HG02852 (cell line): Measurements from ENCODE around the gene KYNU.
A peak's percentile ranks its signal among the peaks of the same experiment; 100 is the strongest.
"Not testable (repeated sequence)": the region's sequence is repeated elsewhere in the genome, so short reads cannot be mapped to it uniquely, and the experiment has no call there.

ENCODE experiments used
- ATAC-seq: cut with Tn5 transposase; IDR thresholded peaks from one replicate; pipeline ENCODE4 v1.9.1; 2021; ENCODE audit warnings: mild to moderate bottlenecking, moderate library complexity; ENCODE audit not compliant: unreplicated experiment

The KYNU gene

DNA sequence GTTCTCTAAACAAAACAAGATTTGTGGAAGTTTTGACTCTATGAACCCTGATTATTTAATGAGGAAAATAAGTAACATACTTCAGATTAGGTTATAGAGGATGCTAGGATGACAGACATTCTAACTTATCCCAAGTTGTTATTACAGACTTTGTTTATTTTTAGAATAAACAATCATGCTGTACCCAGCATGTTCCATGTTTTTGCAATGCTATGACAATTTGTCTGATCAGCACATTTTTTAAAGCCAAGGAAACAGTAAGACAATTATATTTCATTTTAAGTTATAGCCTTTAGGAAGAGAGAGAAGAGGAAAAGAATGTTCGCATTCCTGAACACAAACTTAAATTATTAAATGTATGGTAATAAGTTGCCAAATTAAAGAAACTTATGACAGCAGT lies 119.8 kb downstream of the KYNU start:
- no peak for ATAC-seq

DNA sequence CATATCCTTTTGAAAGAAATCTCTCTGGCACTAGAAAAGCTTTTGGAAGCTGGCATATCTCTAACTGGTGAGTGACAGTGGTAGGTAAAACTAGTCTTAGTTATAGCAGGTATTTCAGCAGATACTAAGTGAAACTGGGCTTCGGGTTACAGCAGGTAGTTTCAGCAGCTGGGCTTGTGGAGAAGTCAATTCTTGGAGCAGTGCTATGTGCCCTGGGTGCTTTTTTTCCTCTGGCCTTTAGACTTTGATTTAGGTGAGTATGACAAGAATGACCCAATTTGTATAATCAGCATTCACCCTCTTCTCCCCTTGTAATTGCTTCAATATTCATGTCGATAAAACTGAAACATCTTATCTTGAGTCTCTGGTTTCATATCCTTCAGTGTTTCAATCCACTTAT lies 123.1 kb downstream of the KYNU start:
- no peak for ATAC-seq

DNA sequence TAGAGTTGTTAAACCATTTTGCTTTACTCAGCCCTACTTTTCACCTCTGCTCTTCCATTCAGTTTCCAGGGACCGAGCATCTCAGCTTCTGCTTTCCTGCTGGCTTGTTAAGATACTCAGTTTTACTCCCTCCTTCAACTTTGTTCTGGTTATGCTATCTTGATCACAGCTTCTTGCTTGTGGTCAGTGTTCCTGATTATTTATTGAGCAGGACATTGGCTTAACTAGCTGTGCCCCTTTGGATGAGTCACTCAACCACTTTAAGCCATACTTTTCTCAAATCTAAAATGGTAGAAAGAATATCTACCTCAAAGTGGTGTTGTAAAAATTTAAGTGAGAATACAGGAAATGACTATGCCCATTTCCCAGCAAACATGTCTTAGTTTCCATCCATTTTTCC lies 124.0 kb downstream of the KYNU start:
- no peak for ATAC-seq

DNA sequence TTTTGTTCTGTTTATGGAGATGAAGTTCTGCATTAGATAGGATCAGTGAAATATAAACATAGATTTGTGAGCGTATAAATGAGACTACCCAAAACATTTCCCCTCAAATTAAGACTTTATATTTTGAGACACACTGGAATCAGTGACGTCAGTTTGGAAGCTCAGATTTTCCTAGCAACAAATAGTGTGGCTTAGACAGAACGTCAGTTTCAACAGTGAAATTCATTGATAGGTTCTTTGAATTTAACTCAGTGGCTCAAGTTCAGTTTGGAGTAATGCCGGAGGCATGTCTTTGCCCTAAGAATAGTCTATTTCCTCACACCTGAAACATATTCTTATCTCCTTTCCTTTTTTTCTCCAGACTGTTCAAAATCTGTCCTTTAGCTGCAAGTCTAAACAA lies 138.2 kb downstream of the KYNU start:
- ATAC-seq, result no peak

DNA sequence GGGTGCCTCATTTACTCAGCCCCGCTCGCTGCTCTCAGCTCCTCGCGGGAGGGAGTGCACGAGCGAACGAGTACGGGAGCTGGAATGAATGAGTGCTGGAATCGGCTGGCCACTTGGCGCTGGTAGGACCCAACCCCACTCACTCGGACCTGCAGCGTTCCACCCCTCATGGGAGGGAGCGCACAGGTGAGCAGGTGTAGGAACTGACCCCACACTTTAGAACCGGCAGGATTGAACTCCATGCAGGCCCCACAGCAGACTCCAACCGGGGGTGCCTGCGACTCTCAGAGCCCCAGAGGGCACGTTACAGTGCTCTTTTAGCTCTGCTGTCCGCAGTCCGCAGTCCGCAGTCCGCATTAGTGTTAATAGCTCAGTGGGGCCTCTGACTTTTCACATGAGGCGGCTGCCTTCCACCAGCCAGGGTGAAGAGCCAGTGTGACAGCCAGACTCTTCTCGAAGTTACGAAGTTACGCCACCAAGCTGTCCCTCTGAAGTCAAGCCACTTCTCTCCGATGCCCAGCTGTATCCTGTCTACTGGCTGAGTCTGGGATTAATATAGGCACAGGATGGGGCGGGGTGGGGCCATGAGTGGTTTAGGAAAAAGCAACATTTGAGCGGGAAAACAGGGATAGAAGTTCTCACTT lies 149.1 kb downstream of the KYNU start:
- no peak for ATAC-seq

DNA sequence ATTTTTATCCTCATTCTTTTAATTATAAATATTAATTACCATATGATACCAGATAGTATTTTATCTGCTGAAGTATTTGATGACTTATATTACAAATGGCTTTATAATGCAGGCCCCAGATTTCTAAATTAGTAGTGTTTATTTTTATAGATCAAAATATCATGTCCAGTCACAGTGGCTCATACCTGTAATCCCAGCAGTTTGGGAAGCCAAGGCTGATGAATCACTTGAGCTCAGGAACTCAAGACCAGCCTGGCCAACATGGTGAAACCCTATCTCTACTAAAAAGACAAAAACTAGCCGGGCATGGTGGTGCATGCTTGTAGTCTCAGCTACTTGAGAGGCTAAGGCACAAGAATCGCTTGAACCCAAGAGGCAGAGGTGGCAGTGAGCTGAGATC lies 151.7 kb downstream of the KYNU start:
- no peak for ATAC-seq

DNA sequence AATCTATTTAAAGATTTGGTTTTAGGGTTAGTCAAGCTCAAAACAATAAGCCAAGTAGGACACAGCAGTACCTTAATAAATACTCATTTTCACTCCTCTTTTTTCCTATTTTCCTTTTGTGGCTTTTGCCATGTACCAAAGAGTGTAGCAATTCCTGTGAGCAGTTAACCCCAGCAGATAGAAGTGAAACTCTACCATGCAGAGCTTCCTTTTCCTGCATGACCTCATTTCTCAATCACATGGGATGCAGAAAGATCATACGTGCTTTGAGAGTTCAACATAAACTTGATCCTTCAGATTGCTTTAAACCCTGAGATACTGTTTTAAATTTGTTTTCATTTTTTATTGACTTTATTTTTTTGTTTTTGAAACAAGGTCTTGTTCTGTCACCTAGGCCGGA lies 152.7 kb downstream of the KYNU start:
- no peak for ATAC-seq

DNA sequence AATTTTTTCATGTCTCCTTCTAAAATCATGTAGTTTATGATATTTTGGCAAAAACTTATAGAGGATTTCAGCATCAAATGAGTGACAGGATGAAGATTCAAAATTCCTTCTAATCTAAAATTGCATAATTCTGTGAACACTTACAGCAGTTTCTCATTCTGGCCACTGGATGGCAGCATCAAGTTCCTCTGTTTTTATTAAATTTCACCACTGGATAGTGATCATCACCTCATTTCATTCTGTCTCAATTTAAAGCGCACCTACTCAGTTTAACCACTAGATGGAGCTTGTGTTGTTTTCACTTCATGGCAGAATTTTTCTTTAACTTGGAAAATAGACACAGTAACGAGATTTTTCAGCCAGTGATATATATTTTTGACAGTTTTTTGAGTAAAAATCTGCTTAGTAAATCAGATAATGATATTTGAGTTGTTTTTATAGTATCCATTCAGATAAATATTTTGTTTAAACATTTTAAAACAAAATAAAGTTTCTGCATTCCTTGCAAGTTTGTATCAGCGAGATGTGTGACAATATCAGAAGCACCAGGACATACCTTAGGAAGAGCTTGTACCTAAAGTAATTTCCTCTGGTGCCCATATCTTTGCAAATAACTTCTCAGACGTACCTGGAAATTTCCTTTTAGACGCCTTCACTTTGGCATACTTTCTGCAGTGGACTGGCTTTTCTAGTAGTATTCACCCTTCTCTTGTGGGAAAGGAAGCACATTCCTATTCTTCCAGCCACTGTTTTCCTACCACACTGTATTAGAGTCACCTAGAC lies 157.0 kb downstream of the KYNU start:
- ATAC-seq, result peak; percentile 82

DNA sequence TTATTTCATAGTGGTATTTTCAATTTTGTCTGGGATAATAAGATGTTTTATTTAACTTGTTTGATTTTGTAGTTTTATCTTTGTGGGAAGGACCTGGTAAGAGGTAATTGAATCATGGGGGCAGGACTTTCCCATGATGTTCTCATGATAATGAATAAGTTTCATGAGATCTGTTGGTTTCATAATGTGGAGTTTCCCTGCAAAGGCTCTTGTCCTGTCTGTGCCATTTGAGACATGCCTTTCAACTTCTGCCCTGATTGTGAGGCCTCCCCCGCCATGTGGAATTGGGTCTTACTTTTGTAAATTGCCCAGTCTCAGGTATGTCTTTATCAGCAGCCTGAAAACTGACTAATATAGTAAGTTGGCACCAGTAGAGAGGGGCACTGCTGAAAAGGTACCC lies 174.0 kb downstream of the KYNU start:
- ATAC-seq, result no peak

DNA sequence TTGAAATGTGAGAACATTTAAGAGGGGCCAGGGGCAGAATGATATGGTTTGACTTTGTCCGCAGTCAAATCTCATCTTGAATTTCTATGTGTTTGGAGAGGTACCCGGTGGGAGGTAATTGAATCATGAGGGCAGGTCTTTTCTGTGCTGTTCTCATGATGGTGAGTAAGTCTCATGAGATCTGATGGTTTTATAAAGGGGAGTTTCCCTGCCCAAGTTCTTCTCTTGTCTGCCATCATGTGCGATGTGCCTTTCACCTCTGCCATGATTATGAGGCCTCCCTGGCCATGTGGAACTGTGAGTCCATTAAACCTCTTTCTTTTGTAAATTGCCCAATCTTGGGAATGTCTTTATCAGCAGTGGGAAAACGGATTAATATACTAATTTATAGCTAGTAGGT lies 176.0 kb downstream of the KYNU start:
- ATAC-seq, result not testable (repeated sequence)

DNA sequence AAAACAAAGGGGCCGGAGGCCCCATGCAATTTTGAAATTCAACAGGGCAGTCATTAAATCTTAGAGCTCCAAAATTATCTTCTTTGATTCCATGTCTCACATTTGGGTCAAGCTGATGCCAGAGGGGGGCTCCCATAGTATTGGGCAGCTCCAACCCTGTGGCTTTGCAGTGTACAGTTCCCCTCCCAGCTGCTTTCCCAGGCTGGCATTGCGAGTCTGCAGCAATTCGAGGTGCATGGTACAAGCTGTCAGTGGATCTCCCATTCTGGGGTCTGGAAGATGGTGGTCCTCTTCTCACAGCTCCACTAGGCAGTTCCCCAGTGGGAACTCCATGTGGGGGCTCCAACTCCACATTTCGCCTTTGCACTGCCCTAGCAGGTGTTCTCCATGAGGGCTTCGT lies 179.1 kb downstream of the KYNU start:
- no peak for ATAC-seq

DNA sequence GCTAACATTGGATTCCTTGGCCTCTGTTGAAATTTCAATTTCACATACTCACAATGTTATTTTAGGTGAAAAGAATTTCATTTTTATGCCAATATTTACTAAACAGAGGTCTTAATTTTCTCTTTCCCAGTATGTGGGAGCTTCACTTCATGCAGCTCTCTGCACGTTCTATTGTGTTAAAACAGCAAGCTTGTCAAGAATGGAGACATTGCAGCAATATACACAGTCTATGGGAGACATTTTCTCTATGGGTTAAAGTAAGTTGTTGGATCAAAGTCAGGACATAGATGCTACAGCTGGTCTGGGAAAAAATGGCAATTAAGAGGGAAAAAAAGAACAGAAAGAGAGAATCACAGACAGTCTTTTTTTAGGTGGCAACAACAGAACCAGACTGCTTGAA lies 181.4 kb downstream of the KYNU start:
- no peak for ATAC-seq

DNA sequence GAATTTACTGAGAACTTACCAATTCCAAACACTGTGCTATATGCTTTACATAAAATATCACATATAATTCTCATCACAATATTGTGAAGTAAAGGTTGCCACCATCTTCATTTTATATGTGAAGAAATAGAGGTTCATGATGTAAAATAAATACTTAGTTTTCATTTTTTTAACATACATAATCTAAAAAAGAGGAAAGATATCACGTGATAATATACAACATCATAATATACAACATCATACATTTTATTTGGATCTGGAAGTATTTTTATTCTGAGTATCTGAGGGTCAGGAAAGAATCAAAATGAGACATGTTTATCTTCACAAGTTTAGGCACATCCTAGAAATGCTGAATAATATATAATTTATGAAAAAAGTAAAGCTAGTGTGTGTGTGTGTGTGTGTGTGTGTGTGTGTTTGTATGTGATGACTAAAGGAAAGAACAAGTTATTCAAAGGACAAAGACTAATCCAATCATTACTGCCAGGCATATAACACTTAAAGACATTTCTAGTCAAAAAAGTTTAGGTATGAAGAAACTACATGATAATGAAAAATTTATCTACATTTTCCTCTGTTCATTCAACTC lies 186.2 kb downstream of the KYNU start:
- ATAC-seq, result no peak

DNA sequence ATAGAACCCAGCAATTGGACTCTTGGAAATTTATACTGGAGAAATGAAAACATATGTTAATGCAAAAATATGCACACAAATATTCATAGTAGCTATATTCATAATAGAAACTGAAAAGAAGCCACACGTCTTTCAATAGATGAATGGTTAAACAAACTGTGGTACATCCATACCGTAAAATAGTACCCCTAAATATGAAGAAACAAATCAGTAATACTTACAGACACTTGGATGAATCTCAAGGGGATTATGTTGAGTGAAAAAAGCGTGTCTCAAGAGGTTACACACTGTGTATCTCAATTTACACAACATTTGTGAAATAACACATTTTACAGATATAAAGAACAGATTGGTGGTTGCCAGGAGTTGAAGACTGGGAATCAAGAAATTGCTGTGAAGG lies 190.6 kb downstream of the KYNU start:
- no peak for ATAC-seq

DNA sequence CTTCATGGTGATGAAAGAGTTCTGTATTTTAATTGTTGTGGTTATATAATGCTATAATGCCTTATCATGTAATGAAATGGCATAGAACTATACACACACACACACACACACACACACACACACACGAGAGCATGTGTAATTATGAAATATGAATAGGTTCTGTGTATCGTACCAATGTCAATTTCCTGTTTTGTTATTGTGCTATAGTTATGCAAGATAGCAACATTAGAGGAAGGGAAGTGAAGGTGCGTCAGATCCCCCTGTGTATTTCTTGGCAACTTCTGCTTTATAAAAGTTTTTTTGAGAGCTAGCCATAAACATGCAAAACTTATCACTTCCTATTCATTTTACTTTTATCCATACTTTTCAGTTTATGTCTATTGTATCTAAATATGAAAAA lies 191.0 kb downstream of the KYNU start:
- no peak for ATAC-seq

DNA sequence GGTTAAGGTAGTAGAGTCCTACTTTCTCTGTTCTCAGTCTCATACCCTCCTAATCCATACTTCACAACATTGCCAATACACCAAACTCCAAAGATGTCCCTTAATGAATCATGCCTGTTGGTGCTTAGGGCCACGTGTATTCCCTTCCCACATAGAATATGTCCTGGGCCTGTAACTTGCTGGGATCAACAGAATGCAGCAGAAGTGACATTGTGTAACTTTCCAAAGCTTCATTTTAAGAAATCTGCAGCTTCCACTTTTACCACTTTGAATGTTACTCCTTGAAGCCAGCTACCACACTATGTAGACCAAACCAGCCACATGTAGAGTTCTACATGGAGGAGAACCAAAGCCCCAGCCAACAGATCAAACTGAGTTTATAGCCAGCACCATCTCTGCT lies 193.2 kb downstream of the KYNU start:
- no peak for ATAC-seq

DNA sequence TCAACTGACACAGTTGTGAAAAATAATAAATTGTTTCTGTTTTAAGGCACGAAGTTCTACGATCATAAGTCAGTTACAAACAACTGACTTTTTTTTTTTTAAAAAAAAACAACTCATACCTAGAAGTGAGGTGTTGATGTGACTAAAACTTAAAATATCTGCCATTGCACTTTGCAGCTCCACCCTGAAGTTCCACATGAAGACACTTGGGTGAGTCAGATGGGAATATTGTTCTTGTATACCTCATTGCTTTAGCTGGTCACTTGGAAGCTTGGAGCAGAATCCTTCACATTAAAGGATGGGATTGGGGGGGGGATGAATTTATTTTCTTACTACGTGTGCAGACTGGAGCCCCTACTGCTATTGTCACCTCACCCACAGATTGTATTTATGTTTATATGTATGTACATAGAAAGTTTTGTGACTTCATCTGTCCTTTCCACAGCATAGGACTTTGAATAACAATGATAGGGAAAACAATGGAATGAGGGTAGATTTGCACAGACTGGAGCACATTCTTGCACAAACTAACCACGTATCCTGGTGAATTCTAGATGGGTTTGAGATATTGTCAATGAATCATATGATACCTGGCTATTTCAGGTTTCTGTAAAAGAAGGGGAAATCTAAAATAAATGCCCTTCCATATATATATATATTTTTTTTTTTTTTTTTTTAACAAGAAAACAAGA lies 193.9 kb downstream of the KYNU start:
- no peak for ATAC-seq

DNA sequence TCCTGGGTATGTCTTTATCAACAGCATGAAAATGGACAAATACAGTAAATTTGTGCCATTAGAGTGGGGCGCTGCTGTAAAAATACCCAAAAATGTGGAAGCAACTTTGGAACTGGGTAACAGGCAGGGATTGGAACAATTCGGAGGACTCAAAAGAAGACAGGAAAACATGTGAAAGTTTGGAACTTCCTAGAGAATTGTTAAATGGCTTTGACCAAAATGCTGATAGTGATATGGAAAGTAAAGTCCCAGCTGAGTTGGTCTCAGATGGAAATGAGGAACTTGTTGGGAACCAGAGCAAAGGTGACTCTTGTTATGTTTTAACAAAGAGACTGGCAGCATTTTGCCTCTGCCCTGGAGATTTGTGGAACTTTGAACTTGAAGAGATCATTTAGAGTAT lies 197.4 kb downstream of the KYNU start:
- ATAC-seq, result not testable (repeated sequence)

DNA sequence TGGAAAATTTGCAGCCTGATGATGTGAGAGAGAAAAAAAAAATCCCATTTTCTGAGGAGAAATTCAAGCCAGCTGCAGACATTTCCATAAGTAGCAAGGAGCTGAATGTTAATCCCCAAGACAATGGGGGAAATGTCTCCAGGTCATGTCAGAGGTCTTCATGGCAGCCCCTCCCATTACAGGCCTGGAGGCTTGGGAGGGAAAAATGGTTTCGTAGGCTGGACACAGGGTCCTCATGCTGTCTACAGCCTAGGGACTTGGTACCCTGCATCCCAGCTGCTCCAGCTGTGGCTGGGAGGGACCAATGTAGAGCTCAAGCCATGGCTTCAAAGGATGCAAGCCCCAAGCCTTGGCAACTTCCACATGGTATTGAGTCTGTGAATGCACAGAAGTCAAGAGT lies 198.2 kb downstream of the KYNU start:
- ATAC-seq, result no peak

DNA sequence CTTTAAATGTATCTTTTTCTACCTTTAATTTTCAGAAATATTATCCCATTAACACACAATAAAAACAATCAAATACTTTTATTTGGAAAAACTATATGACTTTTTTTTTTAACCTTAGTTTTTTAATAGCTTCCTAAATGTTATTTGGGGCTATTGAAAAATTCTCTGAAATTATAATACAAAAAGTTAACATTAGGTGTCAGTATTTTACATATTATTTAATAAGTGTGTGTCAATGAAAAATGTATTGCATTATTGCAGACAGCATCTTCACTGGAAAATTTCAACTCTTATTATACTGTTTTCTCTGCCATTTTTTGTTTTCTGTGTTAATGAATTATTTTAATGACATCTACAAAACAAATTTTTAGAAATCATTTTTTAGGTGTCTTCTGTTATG lies 200.6 kb downstream of the KYNU start:
- ATAC-seq, result no peak

DNA sequence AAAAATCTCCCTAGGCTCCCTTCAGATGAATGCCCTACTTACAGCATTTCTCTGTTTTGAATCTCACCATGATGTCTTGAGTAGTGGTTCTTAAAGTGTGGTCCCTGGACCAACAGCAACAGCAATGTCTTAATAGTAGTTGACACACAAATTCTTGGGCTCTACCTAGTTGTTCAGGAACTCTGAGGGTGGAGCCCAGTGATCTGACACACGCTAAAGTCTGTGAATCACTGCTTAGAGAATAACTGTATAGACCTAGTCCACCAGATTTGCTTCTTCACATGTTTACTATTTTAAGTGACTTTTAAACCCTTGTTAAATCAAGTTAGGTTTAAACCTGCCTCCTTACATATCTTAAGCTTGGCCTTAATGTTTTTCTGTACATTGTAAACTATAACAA lies 204.2 kb downstream of the KYNU start:
- ATAC-seq, result no peak

DNA sequence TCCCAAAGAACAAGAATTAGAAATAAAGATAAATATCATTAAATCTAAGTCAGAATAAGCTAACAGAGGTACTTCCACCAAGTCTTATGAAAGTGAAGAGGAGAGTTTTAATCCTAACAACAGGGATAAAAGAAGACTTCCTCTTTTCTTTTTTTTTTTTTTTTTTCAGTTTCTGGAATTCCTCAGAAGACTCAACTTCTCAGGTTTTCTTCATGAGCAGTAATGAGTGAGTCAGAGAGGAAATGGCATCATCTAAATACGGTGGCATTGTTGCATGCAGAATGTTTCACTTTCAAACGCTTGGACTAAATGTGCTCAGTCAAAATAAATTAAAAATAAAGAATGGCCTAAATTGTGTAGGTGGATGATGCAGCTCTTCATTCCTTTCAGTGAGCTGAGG lies 206.2 kb downstream of the KYNU start:
- ATAC-seq, result no peak
